Mucosa of descending colon (tissue), 3 donors: Measurements from ENCODE around the gene CASTOR1. TPM values are rescaled to one million over a fixed set of nuclear protein-coding genes. Genes with fewer than 3 reads are reported as not detected.

Experiments
- ATAC-seq: fragments of 200-7000 bp; cut with Tn5 transposase; one replicate; pipeline ENCODE4 v1.9.1; 2020; ENCODE audit warnings: mild to moderate bottlenecking, moderate library complexity
- DNase-seq, 3 donors: peaks; one replicate each; pipeline ENCODE4 v3.0.0-alpha.2; 2020
- H3K36me3 ChIP-seq: fragments of 200-600 bp; one replicate; pipeline ENCODE4 v1.8.0; 2021; ENCODE audit warnings: low read depth, mild to moderate bottlenecking
- H3K4me1 ChIP-seq: fragments of 200-600 bp; one replicate; pipeline ENCODE4 v1.8.0; 2021; ENCODE audit warnings: low read depth, mild to moderate bottlenecking
- H3K4me3 ChIP-seq: fragments of 200-600 bp; one replicate; pipeline ENCODE4 v1.8.0; 2021; ENCODE audit warnings: mild to moderate bottlenecking
- H3K9me3 ChIP-seq: fragments of 200-600 bp; one replicate; pipeline ENCODE4 v1.8.0; 2021; ENCODE audit warnings: mild to moderate bottlenecking
- CTCF ChIP-seq: fragments of 200-600 bp; IDR thresholded peaks from one replicate; pipeline ENCODE4 v1.8.0; 2022; ENCODE audit warnings: antibody characterized with exemption, mild to moderate bottlenecking
- intact Hi-C, 2 donors: fragments of 100-400 bp; cut with DNase I in 1 of 2; cut with micrococcal nuclease in 1 of 2; formaldehyde crosslinking; loops; one replicate each; pipeline versions ENCODE4 v1.11.0 to v1.11.1; 2022; cut with DNase I, micrococcal nuclease
- total RNA-seq, 3 donors: library from RNA; stranded (reverse); fragmentation: NEBNext Ultra II Directional in 2 of 3; extraction: Animal tissue kit (Norgen Biotek cat#: 25700) in 2 of 3; gene quantifications; one replicate each; pipeline versions ENCODE4 v1.2.1 to v1.2.4, GENCODE V29; 2021 to 2023
- donor health status: DM: no; HTN: no; CAD: no; lungs with moderate emphysema.
- donor health status: DM: no; HTN: no; CAD: no.
- donor health status: DM: no; HTN: yes; CAD: no.

Gene CASTOR1
- total RNA-seq, 3 donors from 2014 or later = 6.1 to 8.4 (median 7.6) TPM

GRCh38 chr22:30287648-30288418 is 1.5 kb downstream of the CASTOR1 start:
- no peaks in the 10 kb centered on the region for H3K36me3 ChIP-seq
- H3K4me3 ChIP-seq = no peak overlapping the region

DNA sequence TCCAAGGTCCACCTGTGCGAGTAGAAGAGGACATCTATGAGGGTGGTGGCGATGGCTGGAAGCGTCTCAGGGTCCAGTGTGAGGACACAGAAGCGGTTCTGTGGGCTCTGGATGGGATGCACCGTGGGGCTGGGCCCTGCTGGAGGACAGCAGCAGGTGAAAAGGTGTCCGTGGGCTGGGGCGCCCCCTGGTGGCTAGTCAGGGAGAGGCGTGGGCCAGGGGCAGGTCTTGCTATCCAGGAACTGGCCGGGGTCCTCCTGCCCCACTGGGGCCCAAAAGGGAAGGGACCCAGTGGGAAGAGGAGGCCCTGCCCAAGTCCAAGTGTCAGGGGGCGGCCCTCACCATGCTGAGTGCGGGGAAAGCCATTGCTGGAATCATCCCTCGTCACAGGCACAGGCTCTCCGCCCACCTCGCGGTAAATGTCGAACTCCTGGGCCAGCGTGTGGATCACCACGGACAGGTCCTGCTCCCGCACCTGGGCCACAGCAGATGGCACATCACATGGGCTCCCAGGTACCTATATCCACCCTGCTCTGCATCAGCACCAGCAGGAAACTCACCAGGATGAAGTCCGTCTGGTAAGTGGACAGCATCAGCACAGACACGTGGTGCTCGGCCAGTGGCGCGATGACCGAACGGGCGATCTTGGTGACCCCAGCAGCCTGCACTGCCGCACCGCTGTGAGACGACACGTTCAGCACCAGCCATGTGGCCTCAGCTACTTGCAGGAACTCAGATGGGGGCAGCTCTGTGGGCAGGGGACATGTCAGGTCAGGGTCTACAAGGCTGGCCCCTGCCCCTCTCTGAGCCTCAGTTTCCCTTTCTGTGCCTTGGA is 2.3 kb downstream of the CASTOR1 start:
- DNase-seq (peak; percentile 86 to 88 (median 88)), ATAC-seq (peak; percentile 42)
- intact Hi-C loops = loop anchor here (5.0 to 10.0 kb wide), 2 partner anchors 58 to 180 kb away; no protein-coding TSS in a partner anchor
- Histone ChIP-seq H3K4me3 (no peak overlapping the region), H3K4me1 (peaks cover 20% of the 10 kb centered on the region), H3K9me3 (no peaks in the 10 kb centered on the region), H3K36me3 (no peaks in the 10 kb centered on the region)
- peak; percentile 71 for TF ChIP-seq CTCF

More at GRCh38 chr22:30287648-30288418, 1.5 kb downstream of the CASTOR1 start:
- no peaks in the 10 kb centered on the region for H3K9me3 ChIP-seq
- peak; percentile 54 for TF ChIP-seq CTCF
- peak; percentile 86 to 93 (median 86) for DNase-seq
- ATAC-seq = peak; percentile 58
- H3K4me1 ChIP-seq = peaks cover 20% of the 10 kb centered on the region
- intact Hi-C loops = loop anchor here (5.0 to 10.0 kb wide), 2 partner anchors 57 to 181 kb away; no protein-coding TSS in a partner anchor

- H3K9me3 ChIP-seq = no peaks in the 10 kb centered on the region
- intact Hi-C loops = loop anchor here (5.0 to 10.0 kb wide), 2 partner anchors 58 to 179 kb away; no protein-coding TSS in a partner anchor
- TF ChIP-seq CTCF = no peak
- no peak for DNase-seq
- ATAC-seq = no peak
- no peak overlapping the region for H3K4me3 ChIP-seq
- H3K4me1 ChIP-seq = peaks cover 20% of the 10 kb centered on the region
- no peaks in the 10 kb centered on the region for H3K36me3 ChIP-seq
Observed at GRCh38 chr22:30286331-30286730, 3.0 kb downstream of the CASTOR1 start.

DNA sequence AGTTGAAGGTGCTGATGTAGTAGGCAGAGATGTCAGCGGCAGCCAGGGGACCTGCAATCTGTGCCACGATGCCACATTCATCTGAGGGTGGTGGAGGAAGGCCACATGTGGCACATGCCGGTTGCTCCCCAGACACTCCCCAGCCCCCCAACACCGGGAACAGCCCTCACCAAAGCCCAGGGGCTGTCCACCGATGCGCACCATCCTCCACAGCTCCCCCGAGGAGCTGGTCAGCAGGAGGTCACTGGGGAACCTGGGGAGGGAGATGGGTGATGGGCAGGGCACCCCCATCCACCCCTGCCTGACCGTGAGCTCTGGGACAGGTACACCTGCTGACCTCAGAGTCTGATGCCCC is 3.5 kb downstream of the CASTOR1 start:
- H3K4me3 ChIP-seq = no peak overlapping the region
- intact Hi-C loops = loop anchor here (5.0 to 10.0 kb wide), 2 partner anchors 59 to 179 kb away; no protein-coding TSS in a partner anchor
- H3K9me3 ChIP-seq = no peaks in the 10 kb centered on the region
- TF ChIP-seq CTCF = no peak
- no peak for DNase-seq
- peaks cover 17% of the 10 kb centered on the region for H3K4me1 ChIP-seq
- no peaks in the 10 kb centered on the region for H3K36me3 ChIP-seq
- ATAC-seq = no peak

DNA sequence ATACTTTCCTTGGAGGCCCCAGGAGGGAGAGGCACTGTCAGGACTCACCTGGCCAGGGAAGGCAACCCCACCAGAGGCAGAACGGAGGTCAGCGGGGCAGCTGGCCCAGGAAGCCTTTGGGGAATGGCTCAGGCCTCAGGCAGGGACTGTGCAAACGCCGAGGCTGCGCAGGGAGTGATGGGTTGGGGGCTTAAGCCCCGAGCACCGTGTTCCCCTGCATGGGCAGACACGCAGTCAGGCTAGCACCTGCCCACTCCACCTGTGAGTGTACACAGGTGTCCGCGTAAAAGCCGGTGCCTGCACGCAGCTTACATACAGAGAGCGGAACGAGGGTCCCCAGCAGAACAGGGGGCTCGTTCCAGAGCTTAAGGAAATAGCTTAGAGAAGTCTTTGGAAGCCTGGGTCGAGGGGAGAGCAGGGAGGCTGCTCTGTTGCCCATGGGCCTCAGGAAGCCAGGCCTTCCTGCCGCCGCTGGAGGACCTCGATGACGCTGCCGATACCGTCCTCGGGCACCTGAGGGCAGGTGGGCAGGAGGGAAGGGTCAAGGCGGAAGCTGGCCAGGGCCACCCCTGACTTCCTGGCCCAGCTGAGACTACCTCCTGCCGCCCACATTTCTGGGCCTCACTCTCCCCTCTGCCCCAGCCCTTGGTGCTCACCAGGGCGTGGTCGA is 4.0 kb downstream of the CASTOR1 start:
- no peak for DNase-seq
- intact Hi-C loops = loop anchor here (5.0 to 10.0 kb wide), 2 partner anchors 59 to 178 kb away; no protein-coding TSS in a partner anchor
- Histone ChIP-seq H3K36me3 (no peaks in the 10 kb centered on the region), H3K4me3 (no peak overlapping the region), H3K9me3 (no peaks in the 10 kb centered on the region), H3K4me1 (peaks cover 12% of the 10 kb centered on the region)
- ATAC-seq = no peak
- no peak for TF ChIP-seq CTCF
